HepG2 (cell line): Measurements from ENCODE around the gene CCDC174.
"Not testable (repeated sequence)": the region's sequence is repeated elsewhere in the genome, so short reads cannot be mapped to it uniquely, and the experiment has no call there.

Source experiments
- CHD2 ChIP-seq: IDR thresholded peaks from 2 replicates; pipeline ENCODE4 v1.6.1; 2011; ENCODE audit warnings: low read depth, low read length, improper control_type of control experiment
- FOXA1 ChIP-seq, 2 experiments: fragments of 450-650 bp in 1 of 2; sonication (generic) in 1 of 2; formaldehyde crosslinking in 1 of 2; IDR thresholded peaks; 2 replicates each; pipeline versions ENCODE4 v1.4.0 to v1.6.1; 2016 to 2020; ENCODE audit warnings: missing genetic modification reagents in 1 of 2
- HBP1 ChIP-seq: IDR thresholded peaks from 2 replicates; pipeline ENCODE4 v1.6.1; 2016; ENCODE audit warnings: low read depth, control low read depth
- HCFC1 ChIP-seq: fragments of 150-350 bp; IDR thresholded peaks from 2 replicates; pipeline ENCODE4 v1.6.1; 2014; ENCODE audit warnings: low read depth, low read length
- KLF6 ChIP-seq: IDR thresholded peaks from 2 replicates; pipeline ENCODE4 v1.8.0; 2016; ENCODE audit warnings: missing biosample characterization, missing genetic modification reagents
- PATZ1 ChIP-seq: sonication (generic); formaldehyde crosslinking; IDR thresholded peaks from 2 replicates; pipeline ENCODE4 v1.4.0; 2020; ENCODE audit warnings: missing genetic modification reagents
- PBX2 ChIP-seq: IDR thresholded peaks from 2 replicates; pipeline ENCODE4 v1.6.1; 2016; ENCODE audit warnings: control low read depth
- POLR2A ChIP-seq, 2 experiments: IDR thresholded peaks; 2 replicates each; pipeline ENCODE4 v1.6.1; 2011; ENCODE audit warnings: low read depth in 2 of 2, low read length in 2 of 2, mild to moderate bottlenecking in 1 of 2, moderate library complexity in 1 of 2; ENCODE audit not compliant: insufficient read depth in 1 of 2
- RFX5 ChIP-seq: IDR thresholded peaks from 2 replicates; pipeline ENCODE4 v1.6.1; 2011; ENCODE audit warnings: low read depth, low read length, improper control_type of control experiment
- ZBTB26 ChIP-seq: IDR thresholded peaks from 2 replicates; pipeline ENCODE4 v1.6.1; 2016; ENCODE audit warnings: missing compliant biosample characterization, missing genetic modification reagents, borderline replicate concordance

GRCh38 chr3:14609058-14609457 is 42.5 kb upstream of the CCDC174 start:
- TF ChIP-seq PBX2 (CRISPR knock-in tag); KLF6 (CRISPR knock-in tag); HCFC1; PATZ1; RFX5; ZBTB26 (CRISPR knock-in tag); HBP1 (CRISPR knock-in tag); POLR2A (IDR thresholded peaks at IDR 0.05; ENCODE audit: insufficient read depth in 1 of 2, low read depth in 2 of 2, low read length in 2 of 2); CHD2; FOXA1 (IDR thresholded peaks at IDR 0.05); FOXA1 (CRISPR knock-in tag; IDR thresholded peaks at IDR 0.05): not testable (repeated sequence)
